GM06990 (cell line): ENCODE data around the gene TMEM208.

ENCODE experiments used
- DNase-seq: peaks from one replicate; pipeline ENCODE4 v3.0.0-alpha.2; 2011; ENCODE audit not compliant: insufficient read length; ENCODE audit errors: extremely low read depth
- H3K27me3 ChIP-seq: replicated peaks from 2 replicates; pipeline ENCODE4 v1.6.0; 2011; ENCODE audit warnings: low read length; ENCODE audit not compliant: control insufficient read depth, insufficient read depth
- H3K36me3 ChIP-seq: 2 replicates; pipeline ENCODE4 v1.5.1; 2011; ENCODE audit warnings: low read length; ENCODE audit not compliant: control insufficient read depth, insufficient read depth
- H3K4me3 ChIP-seq: replicated peaks from 2 replicates; pipeline ENCODE4 v1.5.1; 2011; ENCODE audit warnings: low read depth, mild to moderate bottlenecking, control low read depth, low read length
- TF ChIP-seq, protein P1 (sequence below): IDR thresholded peaks from 2 replicates; pipeline ENCODE4 v1.5.1; 2011; ENCODE audit warnings: low read length, control low read depth, mild to moderate bottlenecking, inconsistent platforms; ENCODE audit not compliant: insufficient read depth, poor library complexity, severe bottlenecking

TMEM208 gene

DNA sequence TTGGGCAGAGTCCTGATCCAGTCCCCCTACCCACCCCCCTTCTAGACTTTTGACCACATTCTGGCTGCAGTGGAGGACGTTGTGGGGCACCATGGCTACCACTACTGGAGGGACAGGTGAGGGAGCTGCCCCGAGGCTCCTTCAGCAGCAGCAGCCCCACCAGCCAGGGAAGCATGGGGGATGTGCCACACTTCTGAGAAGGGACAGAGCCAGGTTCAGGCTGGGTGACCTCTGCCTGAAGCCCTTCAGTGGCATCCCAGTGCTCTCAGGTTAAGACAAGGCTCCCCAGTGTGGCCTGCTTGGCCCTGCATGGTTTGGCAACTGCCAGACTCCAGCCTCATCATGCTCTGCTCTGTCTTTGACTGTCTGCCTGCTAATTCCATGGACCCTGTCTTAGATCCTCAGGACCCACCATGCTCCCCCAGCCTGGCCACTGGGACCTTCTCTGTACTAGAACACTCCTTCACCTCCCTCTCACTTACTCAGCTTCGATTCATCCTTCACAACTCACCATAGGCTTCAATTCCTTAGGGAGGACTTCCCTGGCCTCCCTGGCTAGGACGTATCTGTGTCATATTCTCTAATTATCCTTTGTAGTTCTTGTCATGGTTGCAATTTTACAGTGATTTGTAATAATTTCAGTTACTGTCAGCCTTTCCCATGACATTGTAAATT lies 30.7 kb downstream of the TMEM208 start:
- H3K4me3 ChIP-seq: no peak overlapping the region
- no peaks in the 10 kb centered on the region; the same call in 1 of the 2 replicates for H3K36me3 ChIP-seq
- TF ChIP-seq, protein P1, sequence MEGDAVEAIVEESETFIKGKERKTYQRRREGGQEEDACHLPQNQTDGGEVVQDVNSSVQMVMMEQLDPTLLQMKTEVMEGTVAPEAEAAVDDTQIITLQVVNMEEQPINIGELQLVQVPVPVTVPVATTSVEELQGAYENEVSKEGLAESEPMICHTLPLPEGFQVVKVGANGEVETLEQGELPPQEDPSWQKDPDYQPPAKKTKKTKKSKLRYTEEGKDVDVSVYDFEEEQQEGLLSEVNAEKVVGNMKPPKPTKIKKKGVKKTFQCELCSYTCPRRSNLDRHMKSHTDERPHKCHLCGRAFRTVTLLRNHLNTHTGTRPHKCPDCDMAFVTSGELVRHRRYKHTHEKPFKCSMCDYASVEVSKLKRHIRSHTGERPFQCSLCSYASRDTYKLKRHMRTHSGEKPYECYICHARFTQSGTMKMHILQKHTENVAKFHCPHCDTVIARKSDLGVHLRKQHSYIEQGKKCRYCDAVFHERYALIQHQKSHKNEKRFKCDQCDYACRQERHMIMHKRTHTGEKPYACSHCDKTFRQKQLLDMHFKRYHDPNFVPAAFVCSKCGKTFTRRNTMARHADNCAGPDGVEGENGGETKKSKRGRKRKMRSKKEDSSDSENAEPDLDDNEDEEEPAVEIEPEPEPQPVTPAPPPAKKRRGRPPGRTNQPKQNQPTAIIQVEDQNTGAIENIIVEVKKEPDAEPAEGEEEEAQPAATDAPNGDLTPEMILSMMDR: no peak
- no peak for DNase-seq
- no peaks in the 10 kb centered on the region for H3K27me3 ChIP-seq

DNA sequence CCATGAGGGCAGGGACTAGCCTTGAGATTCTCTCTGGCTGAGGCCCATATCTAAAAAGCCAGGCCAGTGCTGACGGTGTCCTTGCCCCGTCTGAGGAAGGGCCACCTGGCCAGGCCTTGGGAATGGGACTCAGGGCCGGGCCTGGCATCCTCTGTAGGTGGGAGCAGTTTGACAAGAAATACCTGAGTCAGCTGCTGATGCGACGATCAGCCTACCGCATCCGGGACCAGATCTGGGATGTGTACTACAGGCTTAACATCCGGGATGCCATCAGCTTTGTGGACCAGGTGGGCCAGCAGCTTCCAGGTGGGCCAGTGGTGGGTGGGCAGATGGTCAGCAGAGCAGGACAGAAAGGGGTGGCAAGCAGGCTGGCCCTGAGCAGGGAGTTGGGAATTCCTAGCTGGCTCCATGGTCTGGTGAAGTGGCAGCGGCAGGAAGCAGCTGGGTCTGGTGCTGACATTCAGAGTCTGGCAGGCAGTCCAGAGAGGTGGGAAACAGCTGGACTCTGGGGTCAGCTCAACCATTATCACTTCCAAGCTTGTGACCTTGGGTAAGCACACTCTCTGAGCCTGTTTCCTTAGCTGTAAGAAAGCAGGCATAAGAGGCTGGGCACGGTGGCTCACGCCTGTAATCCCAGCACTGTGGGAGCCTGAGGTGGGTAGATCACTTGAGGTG lies 31.4 kb downstream of the TMEM208 start:
- Histone ChIP-seq H3K4me3 (no peak overlapping the region), H3K27me3 (no peaks in the 10 kb centered on the region), H3K36me3 (no peaks in the 10 kb centered on the region)
- no peak for DNase-seq
- TF ChIP-seq, protein P1: no peak

DNA sequence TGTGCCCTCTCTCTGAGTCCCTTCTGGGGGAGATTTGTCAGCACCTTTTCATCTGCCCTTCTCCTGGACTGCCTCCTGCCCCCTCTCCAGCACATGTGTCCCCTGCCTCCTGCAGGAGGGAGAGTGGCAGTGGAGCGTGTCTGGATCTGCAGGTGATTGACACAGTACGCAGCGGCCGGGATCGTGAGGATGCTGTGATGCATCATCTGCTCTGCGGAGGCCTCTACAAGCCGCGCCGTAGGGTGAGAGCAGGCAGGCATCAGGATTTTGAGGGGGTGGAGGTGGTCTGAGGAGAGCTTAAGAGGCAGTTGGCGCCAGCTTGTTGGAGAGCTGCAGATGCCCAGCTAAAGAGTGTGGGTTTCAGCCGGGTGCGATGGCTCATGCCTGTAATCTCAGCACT lies 32.8 kb downstream of the TMEM208 start:
- Histone ChIP-seq H3K36me3 (no peaks in the 10 kb centered on the region), H3K4me3 (no peak overlapping the region), H3K27me3 (no peaks in the 10 kb centered on the region)
- no peak for DNase-seq
- TF ChIP-seq, protein P1: no peak

GRCh38 chr16:67260426-67261063 lies 33.6 kb downstream of the TMEM208 start:
- no peak for DNase-seq
- Histone ChIP-seq H3K4me3 (no peak overlapping the region), H3K27me3 (no peaks in the 10 kb centered on the region), H3K36me3 (no peaks in the 10 kb centered on the region)
- TF ChIP-seq, protein P1: peak; percentile 74

DNA sequence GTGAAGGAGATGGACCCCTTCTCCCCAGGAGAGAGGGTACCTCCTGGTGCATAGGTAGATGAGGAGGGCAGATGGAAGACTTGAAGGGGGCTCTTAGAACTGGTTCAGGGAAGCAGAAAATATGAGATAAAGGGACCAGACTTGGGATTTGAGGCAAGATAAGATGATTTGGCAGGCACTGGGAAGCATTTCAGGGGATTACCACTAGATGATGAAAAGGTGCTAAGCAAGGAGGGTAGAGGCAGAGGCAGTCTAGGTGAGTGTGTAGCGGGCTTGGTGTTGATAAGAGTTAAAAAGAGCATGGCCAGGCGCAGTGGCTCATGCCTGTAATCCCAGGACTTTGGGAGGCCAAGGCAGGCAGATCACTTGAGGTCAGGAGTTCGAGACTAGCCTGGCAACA lies 36.3 kb downstream of the TMEM208 start:
- no peak for DNase-seq

More for the DNA sequence above, 36.3 kb downstream of the TMEM208 start:
- H3K36me3 ChIP-seq: no peaks in the 10 kb centered on the region
- TF ChIP-seq, protein P1: no peak
- no peaks in the 10 kb centered on the region for H3K27me3 ChIP-seq
- no peak overlapping the region for H3K4me3 ChIP-seq
